Stimulated activated naive CD8-positive, alpha-beta T cell treated with anti-CD3 and anti-CD28 coated beads, Interleukin-15, amount 100 ng/mL, for 72 hours (primary cell): ENCODE results near the gene HRH3.

Experiments used
- ATAC-seq: fragments of 150-1000 bp; cut with Tn5 transposase; 2 replicates; pipeline ENCODE4 v1.10.0; 2021; ENCODE audit warnings: mild to moderate bottlenecking, moderate library complexity
- DNase-seq, 2 donors: peaks; one replicate each; pipeline ENCODE4 v3.0.0; 2021 to 2022
- H3K27ac Mint-ChIP-seq, 2 donors: one replicate each; pipeline ENCODE4 v1.8.0; 2022; ENCODE audit warnings: mild to moderate bottlenecking in 2 of 2, mixed read lengths in 2 of 2, moderate library complexity in 2 of 2
- H3K27me3 Mint-ChIP-seq: one replicate; pipeline ENCODE4 v1.8.0; 2022; ENCODE audit warnings: mixed read lengths
- H3K4me1 Mint-ChIP-seq: one replicate; pipeline ENCODE4 v1.8.0; 2022; ENCODE audit warnings: mild to moderate bottlenecking, mixed read lengths
- H3K4me3 Mint-ChIP-seq, 2 donors: one replicate each; pipeline ENCODE4 v1.8.0; 2022; ENCODE audit warnings: mild to moderate bottlenecking in 2 of 2, mixed read lengths in 2 of 2, moderate library complexity in 1 of 2
- H3K9me3 Mint-ChIP-seq, 2 donors: one replicate each; pipeline ENCODE4 v1.8.0; 2022; ENCODE audit warnings: mixed read lengths in 2 of 2

The HRH3 gene

DNA sequence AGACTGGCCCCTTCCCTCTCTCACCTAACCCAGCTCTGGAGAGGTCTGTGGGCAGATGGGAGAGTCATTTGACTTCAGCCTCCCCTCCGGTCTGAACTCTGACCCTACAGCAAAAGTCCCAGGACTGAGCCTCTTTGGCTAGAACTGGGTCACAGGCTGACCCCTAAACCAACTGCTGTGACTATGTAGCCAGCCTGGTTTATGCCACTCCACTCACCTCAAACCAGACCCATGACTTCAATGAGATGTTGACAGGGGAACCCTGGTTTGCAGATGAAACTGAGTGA is 17.4 kb upstream of the HRH3 start:
- peak overlapping the region; percentile 88 to 91 for H3K4me3 Mint-ChIP-seq
- no peak for ATAC-seq
- H3K27me3 Mint-ChIP-seq, result peaks cover 6% of the 10 kb centered on the region

DNA sequence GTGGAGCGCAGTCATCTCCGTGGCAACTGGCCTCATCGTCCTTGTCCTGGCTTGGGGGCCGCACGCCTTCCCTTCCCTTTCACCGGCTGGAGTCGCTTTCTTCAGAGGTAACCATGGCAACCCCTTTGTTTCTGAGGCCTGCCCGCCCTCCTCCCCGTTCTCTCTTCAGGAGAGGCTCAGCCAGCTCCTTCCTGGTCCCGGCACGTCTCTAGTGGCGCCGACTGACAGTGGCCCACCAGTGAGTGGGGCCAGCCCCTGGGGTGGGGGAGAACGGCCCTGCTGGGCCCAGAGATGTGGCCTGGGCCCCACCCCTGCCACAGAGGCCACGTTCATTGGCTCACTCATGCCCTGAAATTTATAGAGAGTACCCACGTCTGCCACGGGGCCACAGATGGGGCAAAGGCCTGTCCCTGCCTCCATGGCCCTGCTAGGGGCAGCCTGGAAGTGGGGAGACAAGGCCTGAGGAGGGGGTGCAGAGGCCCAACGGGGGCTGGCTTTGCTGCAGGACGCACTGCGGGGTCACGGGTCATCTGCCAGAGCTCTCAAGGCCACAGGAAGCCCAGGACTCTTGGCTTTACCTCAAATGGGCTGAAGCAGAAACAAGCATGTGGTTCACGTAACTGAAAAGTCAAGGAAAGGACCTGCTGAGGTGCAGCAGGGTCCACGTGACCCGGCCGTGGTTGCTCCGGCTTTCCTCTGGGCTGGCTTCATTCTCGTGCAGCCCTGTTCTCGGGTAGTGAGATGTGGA is 16.9 kb upstream of the HRH3 start:
- Mint-ChIP-seq H3K9me3 (no peaks in the 10 kb centered on the region), H3K27me3 (peaks cover 6% of the 10 kb centered on the region), H3K27ac (peak overlapping the region in 1 of 2 donors; percentile 9), H3K4me3 (no peak overlapping the region), H3K4me1 (peaks cover 37% of the 10 kb centered on the region)
- no peak for DNase-seq
- no peak for ATAC-seq

More for the DNA sequence above, 17.4 kb upstream of the HRH3 start:
- DNase-seq, result no peak
- Mint-ChIP-seq H3K9me3 (no peaks in the 10 kb centered on the region), H3K4me1 (peaks cover 40% of the 10 kb centered on the region), H3K27ac (peak overlapping the region; percentile 37 to 73)

- DNase-seq (no peak), ATAC-seq (no peak)
- Mint-ChIP-seq H3K27me3 (peaks cover 6% of the 10 kb centered on the region), H3K27ac (no peak overlapping the region), H3K4me1 (peaks cover 30% of the 10 kb centered on the region), H3K9me3 (no peaks in the 10 kb centered on the region), H3K4me3 (no peak overlapping the region)
Observed at GRCh38 chr20:62236200-62236599, 16.1 kb upstream of the HRH3 start.

- H3K27ac Mint-ChIP-seq, result no peak overlapping the region
- H3K9me3 Mint-ChIP-seq, result no peaks in the 10 kb centered on the region
- ATAC-seq (no peak), DNase-seq (no peak)
- no peak overlapping the region for H3K4me3 Mint-ChIP-seq
- H3K27me3 Mint-ChIP-seq, result peaks cover 6% of the 10 kb centered on the region
- peaks cover 27% of the 10 kb centered on the region for H3K4me1 Mint-ChIP-seq
Observed at GRCh38 chr20:62235777-62236157, 15.7 kb upstream of the HRH3 start.

- DNase-seq (no peak), ATAC-seq (no peak)
- Mint-ChIP-seq H3K27me3 (peaks cover 6% of the 10 kb centered on the region), H3K27ac (no peak overlapping the region), H3K9me3 (no peaks in the 10 kb centered on the region), H3K4me1 (peaks cover 21% of the 10 kb centered on the region), H3K4me3 (no peak overlapping the region)
Observed at GRCh38 chr20:62235001-62235776, 15.1 kb upstream of the HRH3 start.

DNA sequence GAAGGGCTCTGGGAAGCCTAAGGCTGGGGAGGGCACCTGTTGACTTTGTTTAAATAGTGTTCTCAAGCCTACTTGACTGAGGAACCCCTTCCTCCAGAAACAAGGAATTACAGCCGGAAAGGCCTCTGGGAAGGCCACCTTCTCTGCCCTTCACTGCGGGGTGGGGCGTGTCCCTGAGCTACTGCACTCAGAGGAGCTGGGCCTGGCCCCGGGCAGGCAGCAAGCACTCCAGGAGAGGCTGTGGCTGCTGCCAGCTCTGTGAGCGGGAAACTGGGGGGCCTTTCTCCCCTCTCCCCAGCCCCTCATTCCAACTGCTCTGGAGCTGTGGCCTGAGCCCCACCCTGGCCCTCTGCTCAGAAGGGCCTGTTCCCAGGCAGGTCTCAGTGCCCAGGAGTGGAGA is 14.3 kb upstream of the HRH3 start:
- no peaks in the 10 kb centered on the region for H3K9me3 Mint-ChIP-seq
- no peak for DNase-seq
- ATAC-seq, result no peak
- no peak overlapping the region for H3K4me3 Mint-ChIP-seq
- H3K27me3 Mint-ChIP-seq, result peaks cover 6% of the 10 kb centered on the region
- peaks cover 13% of the 10 kb centered on the region for H3K4me1 Mint-ChIP-seq
- no peak overlapping the region for H3K27ac Mint-ChIP-seq

DNA sequence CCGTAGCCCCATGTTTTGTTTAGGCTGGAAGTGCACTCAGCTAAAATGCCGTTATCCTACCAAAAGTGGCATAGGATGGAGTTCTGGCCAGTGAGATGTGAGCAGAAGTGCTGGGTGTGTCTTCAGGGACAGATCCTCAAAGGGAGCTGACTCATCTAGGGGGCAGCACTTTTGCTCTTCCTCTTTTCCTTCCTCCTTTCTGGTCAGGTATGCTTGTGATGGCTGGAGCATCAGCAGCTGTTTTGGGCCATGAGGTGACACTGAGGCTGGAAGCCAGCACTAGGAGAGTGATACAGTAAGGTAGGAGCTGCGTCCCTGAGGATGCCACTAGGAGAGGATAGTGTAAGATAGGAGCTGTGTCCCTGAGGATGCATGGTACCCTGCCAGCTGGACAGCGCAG is 13.6 kb upstream of the HRH3 start:
- H3K27me3 Mint-ChIP-seq, result peaks cover 6% of the 10 kb centered on the region
- no peak overlapping the region for H3K27ac Mint-ChIP-seq
- no peaks in the 10 kb centered on the region for H3K9me3 Mint-ChIP-seq
- ATAC-seq (no peak), DNase-seq (no peak)
- H3K4me1 Mint-ChIP-seq, result peaks cover 10% of the 10 kb centered on the region
- no peak overlapping the region for H3K4me3 Mint-ChIP-seq

- H3K27ac Mint-ChIP-seq, result no peak overlapping the region
- no peaks in the 10 kb centered on the region for H3K9me3 Mint-ChIP-seq
- ATAC-seq (no peak), DNase-seq (no peak)
- no peak overlapping the region for H3K4me3 Mint-ChIP-seq
- peaks cover 8% of the 10 kb centered on the region for H3K4me1 Mint-ChIP-seq
- peaks cover 6% of the 10 kb centered on the region for H3K27me3 Mint-ChIP-seq
Observed at GRCh38 chr20:62232770-62233645, 12.9 kb upstream of the HRH3 start.

DNA sequence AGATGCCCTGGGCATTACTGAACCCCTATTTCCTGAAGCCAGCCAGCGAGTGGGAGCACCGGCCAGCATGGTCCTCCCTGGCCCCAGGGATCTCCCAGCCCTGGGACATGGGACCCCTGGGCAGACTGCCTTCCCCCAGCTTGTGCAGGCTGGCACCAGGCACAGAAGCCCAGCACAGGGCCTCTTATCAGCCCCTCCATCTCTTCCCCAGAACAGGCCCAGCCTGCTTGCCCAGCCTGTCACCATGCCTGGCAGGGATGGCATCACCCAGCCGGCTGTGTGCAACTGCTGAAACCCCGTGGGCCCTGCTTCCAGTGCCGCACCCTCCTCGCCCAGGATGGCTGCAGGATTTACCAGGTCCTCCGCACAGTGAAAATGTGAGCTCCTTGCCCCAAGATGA is 12.1 kb upstream of the HRH3 start:
- DNase-seq (no peak), ATAC-seq (no peak)
- Mint-ChIP-seq H3K4me1 (peaks cover under 1% of the 10 kb centered on the region), H3K27me3 (peaks cover 7% of the 10 kb centered on the region), H3K27ac (no peak overlapping the region), H3K9me3 (no peaks in the 10 kb centered on the region), H3K4me3 (no peak overlapping the region)

DNA sequence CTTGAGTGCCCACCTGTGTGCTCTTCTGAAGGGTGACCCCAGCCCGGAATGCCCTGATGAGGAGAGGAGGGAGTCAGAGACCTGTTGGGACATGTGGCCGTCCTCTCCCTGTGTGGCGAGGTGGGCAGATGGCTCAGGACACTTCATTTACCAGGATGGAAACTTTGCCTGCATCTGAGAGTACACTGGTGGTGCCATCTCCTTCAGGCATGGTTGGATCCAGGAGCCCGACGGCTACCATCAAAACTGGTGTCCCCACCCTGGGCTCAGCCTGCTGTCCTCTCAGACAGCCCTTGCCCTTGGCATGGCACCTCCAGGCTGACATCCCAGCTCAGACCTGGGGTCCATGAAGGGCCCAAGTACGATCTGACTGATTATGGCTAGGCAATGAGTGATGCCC is 11.2 kb upstream of the HRH3 start:
- DNase-seq (no peak), ATAC-seq (no peak)
- no peak overlapping the region for H3K27ac Mint-ChIP-seq
- H3K4me1 Mint-ChIP-seq, result no peaks in the 10 kb centered on the region
- H3K4me3 Mint-ChIP-seq, result no peak overlapping the region
- no peaks in the 10 kb centered on the region for H3K9me3 Mint-ChIP-seq
- H3K27me3 Mint-ChIP-seq, result peaks cover 16% of the 10 kb centered on the region

- no peak for ATAC-seq
Observed at GRCh38 chr20:62230696-62231095, 10.6 kb upstream of the HRH3 start.

DNA sequence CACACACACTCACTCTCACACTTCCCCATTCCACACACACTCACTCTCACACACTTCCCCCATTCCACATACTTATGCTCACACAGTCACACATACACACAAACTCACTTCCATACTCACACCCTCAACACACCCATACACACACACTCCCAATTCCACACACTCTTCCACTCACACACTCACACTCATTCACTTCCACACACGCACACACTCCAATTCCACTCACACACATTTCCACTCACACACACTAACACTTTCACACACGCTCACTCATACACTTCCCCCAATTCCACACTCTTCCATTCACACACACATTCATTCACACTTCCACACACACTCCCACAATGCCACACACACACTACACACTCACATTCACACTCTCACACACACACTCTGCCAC is 10.2 kb upstream of the HRH3 start:
- Mint-ChIP-seq H3K4me3 (no peak overlapping the region), H3K4me1 (no peaks in the 10 kb centered on the region)

More at GRCh38 chr20:62230696-62231095, 10.6 kb upstream of the HRH3 start:
- Mint-ChIP-seq H3K4me3 (no peak overlapping the region), H3K4me1 (no peaks in the 10 kb centered on the region), H3K27ac (no peak overlapping the region), H3K9me3 (no peaks in the 10 kb centered on the region), H3K27me3 (peaks cover 19% of the 10 kb centered on the region)
- DNase-seq, result no peak

GRCh38 chr20:62229667-62230066 is 9.6 kb upstream of the HRH3 start:
- peaks cover 23% of the 10 kb centered on the region for H3K27me3 Mint-ChIP-seq
- H3K4me3 Mint-ChIP-seq, result no peak overlapping the region
- H3K9me3 Mint-ChIP-seq, result no peaks in the 10 kb centered on the region
- no peak overlapping the region for H3K27ac Mint-ChIP-seq
- no peak for DNase-seq
- ATAC-seq, result no peak
- H3K4me1 Mint-ChIP-seq, result no peaks in the 10 kb centered on the region

More for the DNA sequence above, 10.2 kb upstream of the HRH3 start:
- Mint-ChIP-seq H3K27me3 (peaks cover 21% of the 10 kb centered on the region), H3K9me3 (no peaks in the 10 kb centered on the region), H3K27ac (no peak overlapping the region)
- no peak for ATAC-seq
- DNase-seq, result no peak

DNA sequence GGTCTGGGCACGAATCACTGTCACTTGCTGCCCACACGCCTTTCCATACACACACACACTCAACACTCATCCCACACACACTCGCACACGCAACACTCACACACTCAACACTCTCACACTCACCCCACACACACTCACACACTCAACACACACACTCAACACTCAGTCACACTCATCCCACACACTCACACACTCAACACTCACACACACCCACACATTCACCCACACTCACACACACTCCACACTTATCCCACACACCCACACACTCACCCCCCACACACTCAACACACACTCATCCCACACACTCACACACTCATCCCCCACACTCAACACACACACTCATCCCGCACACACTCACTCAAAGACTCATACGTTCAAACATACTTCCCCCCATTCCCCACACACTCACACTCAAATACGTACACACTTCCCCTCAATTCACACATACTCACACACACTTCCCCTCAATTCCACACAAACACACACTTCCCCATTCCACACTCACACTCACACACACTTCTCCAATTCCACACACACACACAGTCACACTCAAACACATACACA is 9.0 kb upstream of the HRH3 start:
- no peaks in the 10 kb centered on the region for H3K4me1 Mint-ChIP-seq
- no peak for ATAC-seq

More for the DNA sequence above, 9.0 kb upstream of the HRH3 start:
- no peaks in the 10 kb centered on the region for H3K9me3 Mint-ChIP-seq
- H3K27me3 Mint-ChIP-seq, result peaks cover 27% of the 10 kb centered on the region
- H3K27ac Mint-ChIP-seq, result no peak overlapping the region
- DNase-seq, result no peak
- no peak overlapping the region for H3K4me3 Mint-ChIP-seq
